Measurements from ENCODE around the gene REXO5. TPM values are rescaled to one million over a fixed set of nuclear protein-coding genes. Genes with fewer than 3 reads are reported as not detected.
"Not testable (repeated sequence)": the region's sequence is repeated elsewhere in the genome, so short reads cannot be mapped to it uniquely, and the experiment has no call there.

The REXO5 gene
- 1 to 10 TPM; 1.2 to 1.8 (median 1.7) TPM for polyA plus RNA-seq

GRCh38 chr16:20806168-20807050 lies at the start of gene REXO5, which contains the start of gene ERI2:
Gene REXO5 (plus strand): TSS chr16:20806527. CDS start chr16:20806954, 427 bp downstream.
Gene ERI2 (minus strand): TSS chr16:20806472. CDS start chr16:20806430, 42 bp downstream.
- Mint-ChIP-seq H3K27me3 (ENCODE audit: low read depth in 3 of 3) (peaks cover 0 to 5% (median 1%) of the 10 kb centered on the region in 3 donors), H3K4me3 (peak within 1 kb of the TSS; percentile 96 to 100 (median 98)), H3K9me3 (no peaks in the 10 kb centered on the region), H3K27ac (peak within 1 kb of the TSS; percentile 88 to 97 (median 94)), H3K36me3 (no peaks in the 10 kb centered on the region), H3K4me1 (peaks cover 28 to 44% of the 10 kb centered on the region in 2 donors)
- DNase-seq = peak; percentile 73 to 76 (median 75)

GRCh38 chr16:20760346-20760745 lies 46.0 kb upstream of the REXO5 start:
- peaks cover 23 to 32% of the 10 kb centered on the region in 2 donors for H3K4me1 Mint-ChIP-seq
- H3K4me3 Mint-ChIP-seq = no peak overlapping the region
- H3K27me3 Mint-ChIP-seq (ENCODE audit: low read depth in 3 of 3) = peaks cover 0 to 2% (median 1%) of the 10 kb centered on the region in 3 donors
- H3K9me3 Mint-ChIP-seq = peaks cover 0 to 16% (median 4%) of the 10 kb centered on the region in 6 donors
- H3K27ac Mint-ChIP-seq = no peak overlapping the region
- peaks cover 13 to 17% (median 16%) of the 10 kb centered on the region in 3 donors for H3K36me3 Mint-ChIP-seq
- no peak for DNase-seq

GRCh38 chr16:20761175-20761574 lies 45.2 kb upstream of the REXO5 start:
- H3K4me3 Mint-ChIP-seq = peak overlapping the region in 3 of 5 donors; percentile 19 to 51 (median 31)
- H3K27ac Mint-ChIP-seq = no peak overlapping the region
- DNase-seq = no peak
- H3K27me3 Mint-ChIP-seq (ENCODE audit: low read depth in 3 of 3) = peaks cover 0 to 3% (median 1%) of the 10 kb centered on the region in 3 donors
- peaks cover 23 to 32% of the 10 kb centered on the region in 2 donors for H3K4me1 Mint-ChIP-seq
- H3K9me3 Mint-ChIP-seq = peaks cover 0 to 16% (median 4%) of the 10 kb centered on the region in 6 donors
- H3K36me3 Mint-ChIP-seq = peaks cover 13 to 17% (median 16%) of the 10 kb centered on the region in 3 donors

GRCh38 chr16:20762404-20763123 lies 43.8 kb upstream of the REXO5 start:
- Mint-ChIP-seq H3K27me3 (ENCODE audit: low read depth in 3 of 3) (peaks cover 0 to 4% (median 1%) of the 10 kb centered on the region in 3 donors), H3K9me3 (peaks cover 0 to 16% (median 4%) of the 10 kb centered on the region in 6 donors), H3K4me1 (peaks cover 23 to 32% of the 10 kb centered on the region in 2 donors), H3K36me3 (peaks cover 13 to 17% (median 16%) of the 10 kb centered on the region in 3 donors), H3K27ac (peak overlapping the region; percentile 91 to 97 (median 94)), H3K4me3 (peak overlapping the region; percentile 94 to 99 (median 96))
- no peak for DNase-seq

- DNase-seq = peak; percentile 77 to 79 (median 78)
- Mint-ChIP-seq H3K4me3 (peak within 1 kb of the TSS; percentile 94 to 99 (median 96)), H3K27me3 (ENCODE audit: low read depth in 3 of 3) (peaks cover 0 to 4% (median 1%) of the 10 kb centered on the region in 3 donors), H3K27ac (peak within 1 kb of the TSS; percentile 91 to 97 (median 94)), H3K4me1 (peaks cover 23 to 32% of the 10 kb centered on the region in 2 donors), H3K9me3 (peaks cover 0 to 13% (median 4%) of the 10 kb centered on the region in 6 donors), H3K36me3 (peaks cover 13 to 17% (median 16%) of the 10 kb centered on the region in 3 donors)
These were observed 42.7 kb upstream of the REXO5 start, which contains the start of gene ACSM3 for GRCh38 chr16:20763461-20764232. Gene ACSM3 (plus strand): TSS chr16:20764014. CDS start chr16:20770035, 6,021 bp downstream.

GRCh38 chr16:20764448-20764847 lies 41.9 kb upstream of the REXO5 start:
- Mint-ChIP-seq H3K9me3 (peaks cover 0 to 13% (median 4%) of the 10 kb centered on the region in 6 donors), H3K4me3 (peak overlapping the region in 2 of 5 donors; percentile 94 to 96)

GRCh38 chr16:20765732-20766131 lies 40.6 kb upstream of the REXO5 start:
- no peak overlapping the region for H3K4me3 Mint-ChIP-seq
- H3K4me1 Mint-ChIP-seq = peaks cover 23 to 32% of the 10 kb centered on the region in 2 donors
- H3K36me3 Mint-ChIP-seq = peaks cover 6 to 7% (median 6%) of the 10 kb centered on the region in 3 donors
- H3K9me3 Mint-ChIP-seq = peaks cover 0 to 4% (median 0%) of the 10 kb centered on the region in 6 donors
- no peak for DNase-seq
- peaks cover 0 to 4% (median 1%) of the 10 kb centered on the region in 3 donors for H3K27me3 Mint-ChIP-seq (ENCODE audit: low read depth in 3 of 3)
- H3K27ac Mint-ChIP-seq = no peak overlapping the region

More at GRCh38 chr16:20764448-20764847, 41.9 kb upstream of the REXO5 start:
- not testable (repeated sequence) for DNase-seq; H3K27me3 Mint-ChIP-seq (ENCODE audit: low read depth in 3 of 3)
- Mint-ChIP-seq H3K4me1 (peaks cover 23 to 32% of the 10 kb centered on the region in 2 donors), H3K36me3 (peaks cover 13 to 17% (median 16%) of the 10 kb centered on the region in 3 donors), H3K27ac (peak overlapping the region in 2 of 6 donors; percentile 92 to 97)

GRCh38 chr16:20766294-20766693 lies 40.0 kb upstream of the REXO5 start:
- Mint-ChIP-seq H3K27ac (no peak overlapping the region), H3K4me1 (peaks cover 23 to 30% of the 10 kb centered on the region in 2 donors), H3K9me3 (peaks cover 0 to 3% (median 0%) of the 10 kb centered on the region in 6 donors), H3K36me3 (peaks cover 0 to 2% (median 2%) of the 10 kb centered on the region in 3 donors), H3K27me3 (ENCODE audit: low read depth in 3 of 3) (peaks cover 0 to 3% (median 1%) of the 10 kb centered on the region in 3 donors), H3K4me3 (no peak overlapping the region)
- no peak for DNase-seq

GRCh38 chr16:20767577-20767976 lies 38.8 kb upstream of the REXO5 start:
- H3K9me3 Mint-ChIP-seq = no peaks in the 10 kb centered on the region
- H3K4me3 Mint-ChIP-seq = no peak overlapping the region
- no peak overlapping the region for H3K27ac Mint-ChIP-seq
- H3K27me3 Mint-ChIP-seq (ENCODE audit: low read depth in 3 of 3) = peaks cover 0 to 2% (median 0%) of the 10 kb centered on the region in 3 donors
- H3K4me1 Mint-ChIP-seq = peaks cover 16 to 17% of the 10 kb centered on the region in 2 donors
- no peaks in the 10 kb centered on the region for H3K36me3 Mint-ChIP-seq
- DNase-seq = no peak

- H3K9me3 Mint-ChIP-seq = no peaks in the 10 kb centered on the region
- DNase-seq = no peak
- peaks cover 10 to 12% of the 10 kb centered on the region in 2 donors for H3K4me1 Mint-ChIP-seq
- H3K4me3 Mint-ChIP-seq = no peak overlapping the region
- no peaks in the 10 kb centered on the region for H3K36me3 Mint-ChIP-seq
- H3K27ac Mint-ChIP-seq = no peak overlapping the region
- H3K27me3 Mint-ChIP-seq (ENCODE audit: low read depth in 3 of 3) = peaks cover 0 to 2% (median 0%) of the 10 kb centered on the region in 3 donors
These were observed 38.2 kb upstream of the REXO5 start for GRCh38 chr16:20768121-20768520.

- H3K27me3 Mint-ChIP-seq (ENCODE audit: low read depth in 3 of 3) = peaks cover 0 to 2% (median 0%) of the 10 kb centered on the region in 3 donors
- H3K4me3 Mint-ChIP-seq = no peak overlapping the region
- no peak overlapping the region for H3K27ac Mint-ChIP-seq
- H3K9me3 Mint-ChIP-seq = no peaks in the 10 kb centered on the region
- H3K36me3 Mint-ChIP-seq = no peaks in the 10 kb centered on the region
- DNase-seq = no peak
- H3K4me1 Mint-ChIP-seq = peaks cover 3 to 5% of the 10 kb centered on the region in 2 donors
These were observed 37.5 kb upstream of the REXO5 start for GRCh38 chr16:20768818-20769217.

- H3K9me3 Mint-ChIP-seq = no peaks in the 10 kb centered on the region
- peaks cover 0 to 5% (median 2%) of the 10 kb centered on the region in 3 donors for H3K36me3 Mint-ChIP-seq
- DNase-seq = no peak
- no peaks in the 10 kb centered on the region for H3K4me1 Mint-ChIP-seq
- peak overlapping the region in 1 of 6 donors; percentile 23 for H3K27ac Mint-ChIP-seq
- no peaks in the 10 kb centered on the region for H3K27me3 Mint-ChIP-seq (ENCODE audit: low read depth in 3 of 3)
- H3K4me3 Mint-ChIP-seq = no peak overlapping the region
These were observed 32.6 kb upstream of the REXO5 start for GRCh38 chr16:20773679-20774078.
